Vagina (tissue), 2 donors: Measurements from ENCODE around the gene LY6G5B. TPM values are rescaled to one million over a fixed set of nuclear protein-coding genes. Genes with fewer than 3 reads are reported as not detected.

ENCODE experiments used
- DNase-seq, 2 donors: peaks; one replicate each; pipeline ENCODE4 v3.0.0-alpha.2; 2017; ENCODE audit errors: extremely low spot score in 2 of 2
- H3K27ac ChIP-seq: fragments of 200-600 bp; sonication (generic); one replicate; pipeline ENCODE4 v1.5.1; 2019
- H3K27me3 ChIP-seq: fragments of 200-600 bp; sonication (generic); one replicate; pipeline ENCODE4 v1.5.1; 2019
- H3K36me3 ChIP-seq, 2 donors: fragments of 200-600 bp; sonication (generic); one replicate each; pipeline ENCODE4 v1.5.1; 2017 to 2019
- H3K4me1 ChIP-seq: fragments of 200-600 bp; sonication (generic); one replicate; pipeline ENCODE4 v1.5.1; 2019
- H3K4me3 ChIP-seq, 2 donors: fragments of 200-600 bp; sonication (generic); 1 replicate in 1 of 2; 2 replicates in 1 of 2; pipeline ENCODE4 v1.5.1; 2016 to 2019
- H3K9me3 ChIP-seq: fragments of 200-600 bp; sonication (generic); one replicate; pipeline ENCODE4 v1.5.1; 2019
- POLR2A ChIP-seq, 2 donors: fragments of 450-650 bp; IDR thresholded peaks; one replicate each; pipeline ENCODE4 v1.6.1; 2017; ENCODE audit warnings: antibody characterized with exemption in 2 of 2, mild to moderate bottlenecking in 2 of 2, moderate library complexity in 2 of 2
- POLR2AphosphoS5 ChIP-seq, 2 donors: sonication (generic); formaldehyde crosslinking; IDR thresholded peaks; one replicate each; pipeline ENCODE4 v1.9.0; 2017; ENCODE audit warnings: antibody characterized with exemption in 2 of 2, mild to moderate bottlenecking in 2 of 2, low read depth in 1 of 2; ENCODE audit not compliant: insufficient read depth in 1 of 2
- intact Hi-C: fragments of 100-400 bp; cut with DNase I; formaldehyde crosslinking; loops from one replicate; pipeline ENCODE4 v1.15.1; 2023
- total RNA-seq: library from RNA; depleted of rRNA; stranded (reverse); fragments of >200 nt; gene quantifications from one replicate; pipeline ENCODE4 v1.2.3, GENCODE V29; 2016
- TF ChIP-seq, protein P1 (sequence below), 3 experiments: fragments of 450-650 bp in 2 of 3; fragments of 200-600 bp in 1 of 3; sonication (generic) in 1 of 3; IDR thresholded peaks; one replicate each; pipeline ENCODE4 v1.5.1; 2017 to 2019; ENCODE audit warnings: antibody characterized with exemption in 3 of 3, mild to moderate bottlenecking in 2 of 3, moderate library complexity in 2 of 3

Gene LY6G5B
- total RNA-seq, 1 donor from 2014 or later = 7.4 TPM

DNA sequence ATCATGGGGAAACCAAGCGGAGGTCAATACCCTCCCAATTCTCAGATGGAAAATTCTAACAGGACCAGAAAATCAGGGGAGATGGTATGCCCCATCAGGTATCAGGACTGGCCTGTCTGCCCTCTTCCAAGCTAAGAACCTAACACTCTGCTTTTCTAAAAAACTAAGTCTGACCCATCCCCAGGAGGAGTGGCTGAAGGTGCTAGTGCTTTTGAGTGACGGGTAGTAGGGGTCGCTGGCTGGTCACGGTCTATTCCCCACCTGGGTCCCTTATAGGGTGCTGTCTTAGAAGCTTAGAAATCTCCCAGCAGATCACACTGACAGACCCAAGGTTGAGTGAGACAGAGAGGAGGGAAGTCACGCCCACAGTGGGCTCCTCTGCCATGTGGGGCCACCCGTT, 23.8 kb downstream of the LY6G5B start:
- H3K27ac ChIP-seq = no peak overlapping the region
- no peaks in the 10 kb centered on the region for H3K9me3 ChIP-seq
- intact Hi-C loops = no loop called here
- peaks cover 0 to 82% of the 10 kb centered on the region in 2 donors for H3K36me3 ChIP-seq
- TF ChIP-seq, protein P1, sequence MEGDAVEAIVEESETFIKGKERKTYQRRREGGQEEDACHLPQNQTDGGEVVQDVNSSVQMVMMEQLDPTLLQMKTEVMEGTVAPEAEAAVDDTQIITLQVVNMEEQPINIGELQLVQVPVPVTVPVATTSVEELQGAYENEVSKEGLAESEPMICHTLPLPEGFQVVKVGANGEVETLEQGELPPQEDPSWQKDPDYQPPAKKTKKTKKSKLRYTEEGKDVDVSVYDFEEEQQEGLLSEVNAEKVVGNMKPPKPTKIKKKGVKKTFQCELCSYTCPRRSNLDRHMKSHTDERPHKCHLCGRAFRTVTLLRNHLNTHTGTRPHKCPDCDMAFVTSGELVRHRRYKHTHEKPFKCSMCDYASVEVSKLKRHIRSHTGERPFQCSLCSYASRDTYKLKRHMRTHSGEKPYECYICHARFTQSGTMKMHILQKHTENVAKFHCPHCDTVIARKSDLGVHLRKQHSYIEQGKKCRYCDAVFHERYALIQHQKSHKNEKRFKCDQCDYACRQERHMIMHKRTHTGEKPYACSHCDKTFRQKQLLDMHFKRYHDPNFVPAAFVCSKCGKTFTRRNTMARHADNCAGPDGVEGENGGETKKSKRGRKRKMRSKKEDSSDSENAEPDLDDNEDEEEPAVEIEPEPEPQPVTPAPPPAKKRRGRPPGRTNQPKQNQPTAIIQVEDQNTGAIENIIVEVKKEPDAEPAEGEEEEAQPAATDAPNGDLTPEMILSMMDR (IDR thresholded peaks at IDR 0.05) = no peak
- TF ChIP-seq POLR2A (IDR thresholded peaks at IDR 0.05) (no peak), POLR2AphosphoS5 (IDR thresholded peaks at IDR 0.05; ENCODE audit: insufficient read depth in 1 of 2, low read depth in 1 of 2) (no peak)
- no peaks in the 10 kb centered on the region for H3K27me3 ChIP-seq
- H3K4me1 ChIP-seq = no peaks in the 10 kb centered on the region
- no peak overlapping the region for H3K4me3 ChIP-seq
- DNase-seq = no peak

DNA sequence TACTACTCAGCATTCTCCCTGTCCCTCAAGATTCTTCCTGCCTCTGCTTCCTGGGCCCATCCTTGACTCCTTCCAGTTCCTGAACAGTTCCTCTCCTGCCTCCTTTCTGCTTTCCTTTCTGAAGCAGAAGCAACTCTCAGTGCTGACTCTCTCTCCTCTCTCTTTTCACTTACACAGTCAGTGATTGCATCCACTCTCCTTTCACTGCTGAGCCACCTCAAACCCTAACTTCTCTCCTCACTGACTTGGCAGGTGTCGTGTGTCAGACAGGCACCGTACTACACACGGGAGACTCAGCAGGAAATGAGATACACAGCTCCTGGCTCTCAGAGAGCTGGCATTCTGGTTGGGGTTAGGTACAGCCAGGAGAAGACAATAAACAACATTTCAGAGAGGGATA, 27.8 kb downstream of the LY6G5B start:
- peaks cover 0 to 59% of the 10 kb centered on the region in 2 donors for H3K36me3 ChIP-seq
- TF ChIP-seq POLR2AphosphoS5 (IDR thresholded peaks at IDR 0.05; ENCODE audit: insufficient read depth in 1 of 2, low read depth in 1 of 2) (no peak), POLR2A (IDR thresholded peaks at IDR 0.05) (no peak)
- H3K4me1 ChIP-seq = peaks cover 23% of the 10 kb centered on the region
- DNase-seq = no peak
- no peak overlapping the region for H3K4me3 ChIP-seq
- intact Hi-C loops = no loop called here
- no peaks in the 10 kb centered on the region for H3K9me3 ChIP-seq
- no peak overlapping the region for H3K27ac ChIP-seq
- no peaks in the 10 kb centered on the region for H3K27me3 ChIP-seq

DNA sequence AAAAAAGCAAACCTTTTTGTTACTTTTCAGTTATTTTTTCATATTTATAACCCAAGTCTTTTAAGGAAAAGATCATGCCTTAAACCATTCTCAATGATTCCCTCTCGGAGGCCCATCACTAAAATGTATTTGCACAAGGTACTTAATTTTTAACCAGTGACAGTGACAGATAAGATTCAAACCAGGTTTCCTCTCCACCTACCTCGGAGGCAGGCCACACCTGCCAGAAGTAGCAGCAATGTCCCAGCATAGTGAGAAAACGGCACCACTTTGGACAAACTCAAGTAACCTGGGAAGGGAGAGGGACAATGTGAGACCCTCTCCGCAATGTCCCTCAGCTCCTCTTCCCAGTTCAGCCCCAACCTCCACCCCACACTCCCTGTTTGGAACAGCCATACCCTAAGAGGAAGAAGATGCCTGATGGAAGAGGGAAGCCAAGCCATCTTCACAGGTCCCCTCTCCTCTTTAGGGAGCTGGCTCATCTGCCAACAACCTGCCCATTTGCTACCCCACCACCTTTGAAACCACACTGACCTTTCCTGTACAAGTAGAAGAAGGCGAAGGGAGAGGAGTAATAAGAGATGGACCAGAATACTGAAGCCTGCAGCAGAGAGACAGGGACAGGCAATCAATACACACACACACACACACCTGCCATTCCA, 31.1 kb downstream of the LY6G5B start:
- DNase-seq = no peak
- intact Hi-C loops = loop anchor here (2.0 kb wide), 1 partner anchor 32 kb away; the partner anchor contains the start of gene LY6G5B
- Histone ChIP-seq H3K36me3 (peaks cover 0 to 28% of the 10 kb centered on the region in 2 donors), H3K27ac (peak overlapping the region; percentile 98), H3K27me3 (no peaks in the 10 kb centered on the region), H3K4me3 (no peak overlapping the region), H3K4me1 (peaks cover 28% of the 10 kb centered on the region), H3K9me3 (no peaks in the 10 kb centered on the region)
- TF ChIP-seq POLR2A (IDR thresholded peaks at IDR 0.05) = no peak
- no peak for TF ChIP-seq POLR2AphosphoS5 (IDR thresholded peaks at IDR 0.05; ENCODE audit: insufficient read depth in 1 of 2, low read depth in 1 of 2)
- TF ChIP-seq, protein P1 (IDR thresholded peaks at IDR 0.05) = no peak

DNA sequence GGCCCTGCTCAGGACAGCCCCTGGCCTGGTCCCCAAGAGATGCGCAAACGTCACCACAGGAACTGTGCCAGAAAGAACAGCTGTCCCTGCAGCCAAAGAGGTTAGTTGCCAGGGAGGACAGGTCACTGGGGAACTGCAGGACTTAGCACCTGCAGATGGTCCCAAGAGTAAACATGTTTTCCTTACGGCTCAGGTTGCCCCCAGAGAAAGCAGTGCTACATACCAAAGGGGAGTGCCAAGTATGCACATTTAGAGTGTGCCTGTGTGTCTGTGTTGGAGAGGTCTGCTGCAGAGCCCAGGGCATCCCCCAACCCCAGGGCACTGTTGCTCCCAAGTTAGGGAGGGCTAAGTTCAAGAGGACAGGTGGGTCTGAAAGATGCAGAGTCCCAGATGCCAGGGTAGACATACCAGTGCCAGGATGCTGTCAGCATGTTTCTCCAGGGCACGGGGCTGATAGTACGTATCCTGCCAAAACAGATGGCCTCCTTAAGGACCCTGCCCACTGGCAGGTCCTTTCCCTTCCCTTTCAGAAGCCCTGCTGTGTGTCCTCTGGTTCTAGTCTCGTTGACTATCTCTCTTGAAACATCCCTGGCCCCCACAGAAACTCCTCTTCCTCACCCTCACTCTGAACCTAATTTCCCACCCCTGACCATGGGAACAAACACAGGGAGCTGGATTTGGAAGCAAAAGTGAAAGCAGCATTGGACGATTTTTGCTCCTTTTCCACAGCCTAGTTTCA, 32.1 kb downstream of the LY6G5B start:
- Histone ChIP-seq H3K27me3 (no peaks in the 10 kb centered on the region), H3K4me1 (peaks cover 28% of the 10 kb centered on the region), H3K4me3 (peak overlapping the region; percentile 71 to 80), H3K27ac (peak overlapping the region; percentile 98), H3K9me3 (no peaks in the 10 kb centered on the region), H3K36me3 (peaks cover 0 to 19% of the 10 kb centered on the region in 2 donors)
- no peak for DNase-seq
- intact Hi-C loops = loop anchor here (2.0 kb wide), 1 partner anchor 33 kb away; the partner anchor contains the start of gene LY6G5B
- TF ChIP-seq, protein P1 (IDR thresholded peaks at IDR 0.05) = no peak
- TF ChIP-seq POLR2AphosphoS5 (IDR thresholded peaks at IDR 0.05; ENCODE audit: insufficient read depth in 1 of 2, low read depth in 1 of 2) = no peak
- no peak for TF ChIP-seq POLR2A (IDR thresholded peaks at IDR 0.05)

DNA sequence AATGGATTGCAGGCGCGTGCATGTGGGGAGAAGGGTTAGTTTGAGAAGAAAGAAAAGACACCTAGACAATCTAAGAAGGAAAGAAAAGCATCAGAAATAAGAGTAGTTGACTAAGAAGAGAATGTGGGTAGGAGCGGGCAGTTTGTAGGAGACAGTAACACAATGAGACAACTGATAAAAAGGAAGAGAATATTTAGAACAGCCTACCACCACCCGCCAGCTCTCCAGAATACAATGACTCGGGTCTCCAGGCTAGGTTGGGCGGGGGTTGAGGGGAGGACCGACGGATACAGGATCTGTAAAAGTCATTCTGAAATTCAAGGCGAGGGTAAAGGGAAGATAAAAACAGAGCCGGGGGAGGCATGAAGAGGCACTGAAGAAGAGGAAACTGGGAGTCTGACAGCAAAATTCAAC, 32.6 kb downstream of the LY6G5B start:
- Histone ChIP-seq H3K27ac (peak overlapping the region; percentile 98), H3K27me3 (no peaks in the 10 kb centered on the region), H3K4me3 (peak overlapping the region; percentile 71 to 80), H3K9me3 (no peaks in the 10 kb centered on the region), H3K4me1 (peaks cover 28% of the 10 kb centered on the region), H3K36me3 (peaks cover 0 to 15% of the 10 kb centered on the region in 2 donors)
- TF ChIP-seq POLR2A (IDR thresholded peaks at IDR 0.05) = no peak
- TF ChIP-seq, protein P1 (IDR thresholded peaks at IDR 0.05) = no peak
- no peak for TF ChIP-seq POLR2AphosphoS5 (IDR thresholded peaks at IDR 0.05; ENCODE audit: insufficient read depth in 1 of 2, low read depth in 1 of 2)
- DNase-seq = no peak
- intact Hi-C loops = no loop called here
